ENCODE measurements around the gene KRT4. TPM values are rescaled to one million over a fixed set of nuclear protein-coding genes. Genes with fewer than 3 reads are reported as not detected.
"Not testable (repeated sequence)": the region's sequence is repeated elsewhere in the genome, so short reads cannot be mapped to it uniquely, and the experiment has no call there.

KRT4 gene
- total and polyA plus RNA-seq, 2 donors: 6.3 TPM; not detected in 1

- no peaks in the 10 kb centered on the region for H3K4me1 ChIP-seq (ENCODE audit: insufficient read depth)
- no peak for DNase-seq (ENCODE audit: extremely low spot score)
- no peak overlapping the region for H3K27ac ChIP-seq (ENCODE audit: low read depth)
- no peaks in the 10 kb centered on the region for H3K36me3 ChIP-seq (ENCODE audit: insufficient read depth)
- H3K4me3 ChIP-seq (ENCODE audit: low read depth, low read length): no peak overlapping the region
- 29% methylated on average over 1 of the region's 1 CpG for WGBS
Observed at GRCh38 chr12:52800259-52800917, 13.5 kb downstream of the KRT4 start.

DNA sequence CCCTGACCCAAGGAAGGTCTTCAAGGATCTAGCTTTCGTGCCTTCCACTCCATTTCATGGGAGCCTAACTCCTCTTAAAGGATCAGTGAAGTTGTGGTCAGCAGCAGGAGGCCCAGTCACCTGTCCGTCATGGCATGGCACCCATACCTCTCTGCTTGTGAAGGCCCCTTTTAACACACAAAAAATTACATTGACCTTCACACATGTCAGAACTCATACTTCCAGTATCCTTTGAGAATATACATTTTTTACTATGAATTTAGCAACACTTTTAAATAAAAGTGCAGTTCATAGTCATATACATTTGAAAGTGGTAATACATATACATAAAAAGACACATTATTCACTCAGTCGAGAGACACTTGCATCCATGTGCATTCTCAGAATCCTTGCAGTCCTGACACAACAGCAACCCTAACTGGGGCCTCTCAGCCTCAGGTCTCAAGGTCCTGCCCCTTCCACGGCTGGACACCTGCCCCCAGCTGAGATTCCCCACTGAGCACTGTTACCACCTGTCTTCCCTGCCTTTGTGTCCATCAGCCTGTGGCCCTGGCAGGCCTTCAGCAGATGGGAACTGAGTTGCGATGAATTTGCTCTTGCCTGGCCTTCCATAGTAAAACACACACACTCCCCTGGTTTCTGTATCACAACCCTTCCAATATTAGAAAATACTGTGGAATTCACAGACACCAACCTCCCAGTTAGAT is 14.3 kb downstream of the KRT4 start:
- 91% methylated on average over 5 of the region's 5 CpGs for WGBS

DNA sequence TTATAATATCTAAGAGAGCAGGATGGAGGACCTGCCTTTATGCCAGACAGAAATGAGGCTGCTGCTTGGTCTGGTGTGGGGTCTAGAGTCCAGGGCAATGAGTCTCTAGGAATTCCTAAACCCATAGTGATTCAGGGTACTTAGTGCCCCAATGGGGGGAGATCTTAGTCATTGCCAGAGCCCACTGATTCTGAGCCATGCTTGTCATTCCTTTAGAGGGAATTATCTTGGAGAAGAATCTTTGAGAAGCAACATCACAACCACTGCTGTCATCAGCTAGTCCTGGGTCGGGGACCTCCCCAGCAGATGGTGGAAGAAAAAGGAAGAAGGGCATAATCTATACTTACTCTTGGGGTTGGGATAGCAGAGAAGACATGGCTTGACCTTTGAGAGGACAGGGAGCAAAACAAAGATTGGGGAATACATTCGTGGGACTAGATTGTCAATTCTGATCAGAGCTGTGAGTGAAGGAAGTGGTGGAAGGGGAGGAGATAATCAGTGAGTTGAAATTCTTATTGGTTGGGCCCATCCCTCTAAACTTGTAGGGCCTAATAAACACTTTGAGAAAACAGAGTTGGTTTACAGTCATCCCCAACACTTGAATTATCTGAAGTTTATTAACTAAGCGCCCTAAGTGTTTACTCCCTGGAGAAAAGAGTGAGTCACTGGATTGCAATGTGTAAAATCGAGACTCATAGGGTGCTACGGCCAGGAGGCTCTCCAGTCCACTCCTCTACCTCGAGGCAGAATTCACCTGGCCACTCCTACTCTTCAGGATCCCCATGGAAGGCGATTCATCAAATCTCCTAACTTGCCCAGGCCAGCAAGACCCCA is 15.0 kb downstream of the KRT4 start:
- Histone ChIP-seq H3K4me1 (ENCODE audit: insufficient read depth) (no peaks in the 10 kb centered on the region), H3K36me3 (ENCODE audit: insufficient read depth) (no peaks in the 10 kb centered on the region), H3K4me3 (ENCODE audit: low read depth, low read length) (no peak overlapping the region), H3K27ac (ENCODE audit: low read depth) (no peak overlapping the region)
- no peak for DNase-seq (ENCODE audit: extremely low spot score)
- WGBS: 68% methylated on average over 7 of the region's 7 CpGs

More for the DNA sequence above, 14.3 kb downstream of the KRT4 start:
- no peak for DNase-seq (ENCODE audit: extremely low spot score)
- Histone ChIP-seq H3K4me3 (ENCODE audit: low read depth, low read length) (no peak overlapping the region), H3K4me1 (ENCODE audit: insufficient read depth) (no peaks in the 10 kb centered on the region), H3K27ac (ENCODE audit: low read depth) (no peak overlapping the region), H3K36me3 (ENCODE audit: insufficient read depth) (no peaks in the 10 kb centered on the region)

- Histone ChIP-seq H3K36me3 (ENCODE audit: insufficient read depth) (no peaks in the 10 kb centered on the region), H3K4me3 (ENCODE audit: low read depth, low read length) (no peak overlapping the region), H3K27ac (ENCODE audit: low read depth) (no peak overlapping the region), H3K4me1 (ENCODE audit: insufficient read depth) (no peaks in the 10 kb centered on the region)
- DNase-seq (ENCODE audit: extremely low spot score): no peak
- 95% methylated on average over 4 of the region's 4 CpGs for WGBS
Observed at GRCh38 chr12:52798003-52798670, 15.8 kb downstream of the KRT4 start.

- Histone ChIP-seq H3K4me1 (ENCODE audit: insufficient read depth) (no peaks in the 10 kb centered on the region), H3K36me3 (ENCODE audit: insufficient read depth) (no peaks in the 10 kb centered on the region), H3K27ac (ENCODE audit: low read depth) (no peak overlapping the region), H3K4me3 (ENCODE audit: low read depth, low read length) (no peak overlapping the region)
- no peak for DNase-seq (ENCODE audit: extremely low spot score)
Observed at GRCh38 chr12:52797529-52797894, 16.4 kb downstream of the KRT4 start.

DNA sequence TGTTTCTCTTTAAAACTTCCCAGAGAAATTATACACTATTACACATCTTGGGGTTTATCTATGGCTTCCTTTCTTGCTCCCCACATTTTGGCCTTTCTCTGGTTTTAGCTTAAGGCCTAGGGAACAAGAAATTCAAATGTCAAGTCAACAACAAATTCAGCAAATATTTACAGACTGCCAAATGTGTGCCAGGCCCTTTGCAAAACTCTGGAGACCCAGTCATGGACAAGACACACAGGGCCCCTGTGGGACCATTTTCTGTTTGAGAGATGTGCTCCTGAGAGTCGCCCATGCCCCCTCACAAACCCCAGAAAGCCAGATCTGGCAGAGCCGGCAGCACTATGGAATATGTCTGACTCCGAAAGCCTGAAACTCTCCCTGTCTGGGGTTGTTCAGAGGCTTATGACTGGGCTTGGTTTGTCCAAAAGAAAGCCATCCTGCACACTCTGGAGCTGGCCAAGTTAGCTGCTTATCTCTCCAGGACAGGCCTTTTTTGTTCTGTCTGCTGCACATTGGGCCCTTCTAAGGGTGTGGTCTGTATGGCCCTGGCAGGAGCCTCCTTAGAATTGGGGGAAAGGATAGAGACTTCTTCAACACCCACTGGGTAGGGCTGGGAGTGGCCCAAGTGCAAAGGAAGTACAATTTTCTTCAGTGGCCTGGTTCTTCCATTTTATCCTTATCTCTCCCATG is 16.9 kb downstream of the KRT4 start:
- Histone ChIP-seq H3K4me1 (ENCODE audit: insufficient read depth) (no peaks in the 10 kb centered on the region), H3K27ac (ENCODE audit: low read depth) (no peak overlapping the region), H3K36me3 (ENCODE audit: insufficient read depth) (no peaks in the 10 kb centered on the region), H3K4me3 (ENCODE audit: low read depth, low read length) (no peak overlapping the region)
- 72% methylated on average over 3 of the region's 3 CpGs for WGBS
- no peak for DNase-seq (ENCODE audit: extremely low spot score)

GRCh38 chr12:52796429-52796794 is 17.5 kb downstream of the KRT4 start:
- Histone ChIP-seq H3K36me3 (ENCODE audit: insufficient read depth) (no peaks in the 10 kb centered on the region), H3K4me1 (ENCODE audit: insufficient read depth) (no peaks in the 10 kb centered on the region), H3K27ac (ENCODE audit: low read depth) (no peak overlapping the region), H3K4me3 (ENCODE audit: low read depth, low read length) (no peak overlapping the region)
- DNase-seq (ENCODE audit: extremely low spot score): no peak
- WGBS: 99% methylated on average over 3 of the region's 3 CpGs

- Histone ChIP-seq H3K4me1 (ENCODE audit: insufficient read depth) (no peaks in the 10 kb centered on the region), H3K36me3 (ENCODE audit: insufficient read depth) (no peaks in the 10 kb centered on the region), H3K27ac (ENCODE audit: low read depth) (no peak within 1 kb of the TSS), H3K4me3 (ENCODE audit: low read depth, low read length) (no peak within 1 kb of the TSS)
- DNase-seq (ENCODE audit: extremely low spot score): no peak
- 93% methylated on average over 17 of the region's 17 CpGs for WGBS
Observed at GRCh38 chr12:52795694-52796428, 18.1 kb downstream of the KRT4 start, which contains the start of gene KRT3. KRT3 (minus strand) TSS chr12:52796117; CDS start chr12:52796042, 75 bp downstream.

DNA sequence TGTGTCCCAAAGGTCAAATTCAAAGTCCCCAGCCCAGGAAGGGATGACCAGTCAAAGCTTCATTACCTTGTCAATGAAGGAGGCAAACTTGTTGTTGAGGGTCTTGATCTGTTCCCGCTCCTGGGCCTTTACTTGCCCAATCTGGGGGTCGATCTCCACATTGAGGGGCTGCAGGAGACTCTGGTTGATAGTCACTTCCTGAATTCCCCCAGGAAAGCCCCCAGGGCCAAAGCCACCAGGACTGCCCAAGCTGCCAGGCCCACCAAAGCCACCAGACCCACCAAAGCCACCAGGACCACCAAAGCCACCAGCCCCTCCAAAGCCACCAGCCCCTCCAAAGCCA is 18.6 kb downstream of the KRT4 start:
- not testable (repeated sequence) for H3K4me1 ChIP-seq (ENCODE audit: insufficient read depth); H3K27ac ChIP-seq (ENCODE audit: low read depth); DNase-seq (ENCODE audit: extremely low spot score); H3K4me3 ChIP-seq (ENCODE audit: low read depth, low read length); H3K36me3 ChIP-seq (ENCODE audit: insufficient read depth)
- WGBS: 99% methylated on average over 2 of the region's 2 CpGs

DNA sequence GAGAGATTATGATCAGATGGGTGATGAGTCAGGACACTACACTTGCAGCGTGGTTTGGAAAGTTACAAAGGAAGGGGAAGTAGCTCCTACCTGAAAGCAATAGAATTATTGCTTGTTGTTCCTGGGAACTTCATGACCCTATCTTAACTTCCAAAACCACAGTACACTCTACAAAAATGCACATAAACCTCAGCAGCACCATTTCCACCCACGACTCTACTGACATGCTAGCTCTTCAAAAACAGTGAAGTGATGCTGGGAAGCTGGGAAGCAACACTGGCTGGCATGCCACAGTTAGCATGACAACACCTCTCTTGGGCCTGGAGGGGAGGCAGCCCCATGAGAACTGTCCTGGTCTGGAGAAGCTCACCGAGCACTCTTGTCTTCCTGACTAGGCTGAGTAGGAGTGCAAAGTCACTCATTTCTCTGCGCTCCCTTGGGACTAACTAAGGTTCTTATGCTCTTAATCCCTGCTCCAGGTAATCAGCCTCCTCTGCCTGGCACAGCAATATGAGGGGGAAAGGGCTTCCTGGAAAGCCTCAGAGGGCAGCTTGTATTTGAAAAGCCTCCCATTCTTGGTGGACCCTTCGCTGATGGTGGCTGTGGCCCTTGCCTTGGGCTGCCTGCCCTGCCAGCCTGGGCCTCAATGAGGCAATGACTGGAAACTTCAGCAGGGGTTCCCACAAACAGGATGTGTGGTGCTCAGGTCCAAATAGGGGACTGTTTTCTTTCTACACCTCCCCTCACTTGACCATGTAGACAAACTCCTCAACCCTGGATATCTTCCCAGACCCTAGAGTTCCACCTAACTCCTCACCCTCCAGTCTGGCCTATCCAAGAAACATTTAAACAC is 19.2 kb downstream of the KRT4 start:
- H3K27ac ChIP-seq (ENCODE audit: low read depth): no peak overlapping the region
- WGBS: 92% methylated on average over 5 of the region's 5 CpGs
- no peak overlapping the region for H3K4me3 ChIP-seq (ENCODE audit: low read depth, low read length)
- no peaks in the 10 kb centered on the region for H3K36me3 ChIP-seq (ENCODE audit: insufficient read depth)
- H3K4me1 ChIP-seq (ENCODE audit: insufficient read depth): no peaks in the 10 kb centered on the region
- DNase-seq (ENCODE audit: extremely low spot score): no peak

DNA sequence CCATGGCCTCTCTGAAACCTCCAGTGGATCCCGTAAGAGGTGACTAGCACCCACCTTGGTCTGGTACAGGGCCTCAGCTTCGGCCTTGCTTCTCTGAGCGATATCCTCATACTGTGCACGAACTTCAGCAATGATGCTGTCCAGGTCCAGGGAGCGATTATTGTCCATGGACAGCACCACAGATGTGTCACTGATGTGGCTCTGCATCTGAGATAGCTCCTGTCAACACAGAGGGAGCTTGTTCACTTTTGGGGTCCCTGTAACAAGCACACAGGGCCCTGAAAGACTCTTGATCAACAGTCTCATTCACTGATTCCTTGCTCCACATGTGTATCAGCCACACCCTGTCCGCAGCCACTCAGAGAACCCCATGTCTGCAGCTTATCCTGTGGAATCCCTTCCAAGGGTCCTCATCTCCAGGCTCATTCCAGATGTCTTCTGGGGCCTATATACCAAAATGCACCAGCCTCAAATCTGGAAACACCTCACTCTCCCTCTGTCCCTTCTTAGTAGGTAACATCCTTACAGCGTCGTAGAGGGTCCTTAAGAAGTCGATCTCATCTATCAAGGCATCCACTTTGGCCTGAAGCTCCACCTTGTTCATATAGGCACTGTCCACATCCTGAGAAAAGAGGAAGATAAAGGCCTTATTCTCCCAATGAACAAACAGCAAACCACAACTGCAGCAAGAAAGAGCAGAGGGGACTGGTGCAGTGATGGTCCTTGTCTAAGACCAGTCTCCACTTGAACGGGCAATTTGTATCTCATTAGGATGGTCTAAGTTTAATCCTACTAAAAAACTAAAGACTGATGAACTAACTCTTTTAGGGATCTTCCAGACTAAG is 21.5 kb downstream of the KRT4 start:
- 94% methylated on average over 10 of the region's 10 CpGs for WGBS
- DNase-seq (ENCODE audit: extremely low spot score): no peak

More for the DNA sequence above, 21.5 kb downstream of the KRT4 start:
- Histone ChIP-seq H3K36me3 (ENCODE audit: insufficient read depth) (no peaks in the 10 kb centered on the region), H3K27ac (ENCODE audit: low read depth) (no peak overlapping the region), H3K4me3 (ENCODE audit: low read depth, low read length) (no peak overlapping the region), H3K4me1 (ENCODE audit: insufficient read depth) (no peaks in the 10 kb centered on the region)

Data from urinary bladder (tissue), 4 donors.